IMR-90 (cell line): ENCODE data around the gene SASH1. TPM values are rescaled to one million over a fixed set of nuclear protein-coding genes. Genes with fewer than 3 reads are reported as not detected.
A peak's percentile ranks its signal among the peaks of the same experiment; 100 is the strongest.

Source experiments
- ATAC-seq: fragments of 200-7000 bp; cut with Tn5 transposase; 2 replicates; pipeline ENCODE4 v1.9.1; 2020; ENCODE audit warnings: low read depth, mild to moderate bottlenecking, moderate library complexity
- BruUV-seq: library from RNA; stranded (reverse); fragments of 400-500 nt; replicated peaks from 2 replicates; lab custom pipeline; 2021; lab: Mats Ljungman, UMichigan
- CTCF ChIA-PET: fragments of 300-600 bp; formaldehyde crosslinking; extraction: SDS; loops from one replicate; lab custom pipeline; 2021; ENCODE audit warnings: antibody characterized with exemption; lab: Yijun Ruan, JAX
- POLR2A ChIA-PET: fragments of 300-600 bp; sonication (Branson Sonifier 250); formaldehyde crosslinking; loops from one replicate; lab custom pipeline; 2022; ENCODE audit warnings: antibody characterized with exemption; ENCODE audit not compliant: unreplicated experiment; lab: Charles Lee
- DNase-seq: peaks from one replicate; pipeline ENCODE4 v3.0.0; 2013
- H2AFZ ChIP-seq: replicated peaks from 2 replicates; pipeline ENCODE3; 2013; ENCODE audit warnings: low read length, mild to moderate bottlenecking; ENCODE audit not compliant: poor library complexity
- H2AK5ac ChIP-seq: 2 replicates; pipeline ENCODE4 v1.6.1; 2013; ENCODE audit warnings: low read depth, low read length, inconsistent platforms
- H2AK9ac ChIP-seq: replicated peaks from 2 replicates; pipeline ENCODE3; 2013; ENCODE audit warnings: mild to moderate bottlenecking, low read depth, low read length, moderate library complexity; ENCODE audit not compliant: poor library complexity
- H2BK120ac ChIP-seq: 2 replicates; pipeline ENCODE4 v1.6.1; 2013; ENCODE audit warnings: low read depth, low read length, inconsistent platforms
- H2BK15ac ChIP-seq: 3 replicates; pipeline ENCODE4 v1.6.1; 2013; ENCODE audit warnings: low read depth, low read length, inconsistent platforms
- H2BK20ac ChIP-seq: 2 replicates; pipeline ENCODE4 v1.6.1; 2013; ENCODE audit warnings: low read depth, mild to moderate bottlenecking, inconsistent platforms, low read length, moderate library complexity
- H2BK5ac ChIP-seq: 2 replicates; pipeline ENCODE4 v1.6.1; 2013; ENCODE audit warnings: mild to moderate bottlenecking, low read depth, low read length, inconsistent platforms; ENCODE audit not compliant: poor library complexity, severe bottlenecking
- H3K14ac ChIP-seq: replicated peaks from 2 replicates; pipeline ENCODE4 v1.6.1; 2013; ENCODE audit warnings: low read depth, low read length, inconsistent platforms
- H3K18ac ChIP-seq: 2 replicates; pipeline ENCODE4 v1.6.1; 2013; ENCODE audit warnings: low read depth, low read length, control low read depth
- H3K23ac ChIP-seq: 2 replicates; pipeline ENCODE4 v1.6.1; 2013; ENCODE audit warnings: low read depth, low read length, inconsistent platforms
- H3K27ac ChIP-seq: 2 replicates; pipeline ENCODE4 v1.5.1; 2013; ENCODE audit warnings: mild to moderate bottlenecking, control low read depth, low read length; ENCODE audit not compliant: insufficient read depth
- H3K27me3 ChIP-seq: 2 replicates; pipeline ENCODE4 v1.6.1; 2013; ENCODE audit warnings: low read length; ENCODE audit not compliant: control insufficient read depth, insufficient read depth
- H3K36me3 ChIP-seq: 2 replicates; pipeline ENCODE4 v1.6.1; 2013; ENCODE audit warnings: low read length, mixed read lengths; ENCODE audit not compliant: control insufficient read depth, insufficient read depth
- H3K4ac ChIP-seq: 2 replicates; pipeline ENCODE4 v1.6.1; 2013; ENCODE audit warnings: low read depth, low read length, inconsistent platforms
- H3K4me1 ChIP-seq: 2 replicates; pipeline ENCODE4 v1.6.1; 2013; ENCODE audit warnings: low read length, mixed read lengths; ENCODE audit not compliant: control insufficient read depth, insufficient read depth
- H3K4me2 ChIP-seq: 2 replicates; pipeline ENCODE4 v1.6.1; 2013; ENCODE audit warnings: low read depth, mild to moderate bottlenecking, control low read depth, low read length, moderate library complexity
- H3K4me3 ChIP-seq: 2 replicates; pipeline ENCODE4 v1.5.1; 2013; ENCODE audit warnings: low read depth, mild to moderate bottlenecking, control low read depth, low read length, moderate library complexity; ENCODE audit not compliant: insufficient read depth
- H3K56ac ChIP-seq: 2 replicates; pipeline ENCODE4 v1.6.1; 2013; ENCODE audit warnings: low read length, inconsistent platforms; ENCODE audit not compliant: insufficient read depth; ENCODE audit errors: extremely low read depth
- H3K79me1 ChIP-seq, 2 experiments: 2 replicates each; pipeline ENCODE4 v1.6.1; 2013; ENCODE audit warnings: low read length in 2 of 2, inconsistent platforms in 1 of 2, low read depth in 1 of 2
- H3K9ac ChIP-seq: 2 replicates; pipeline ENCODE4 v1.6.1; 2013; ENCODE audit warnings: low read depth, low read length, control low read depth
- H3K9me1 ChIP-seq: 2 replicates; pipeline ENCODE4 v1.6.1; 2013; ENCODE audit warnings: low read length, inconsistent platforms; ENCODE audit not compliant: insufficient read depth
- H3K9me3 ChIP-seq: 2 replicates; pipeline ENCODE4 v1.6.1; 2013; ENCODE audit warnings: low read length; ENCODE audit not compliant: control insufficient read depth, insufficient read depth
- H4K20me1 ChIP-seq: 2 replicates; pipeline ENCODE4 v1.6.1; 2013; ENCODE audit warnings: low read length, inconsistent platforms; ENCODE audit not compliant: insufficient read depth
- H4K5ac ChIP-seq: 2 replicates; pipeline ENCODE4 v1.6.1; 2013; ENCODE audit warnings: mild to moderate bottlenecking, low read depth, low read length, control low read depth
- H4K8ac ChIP-seq, 2 experiments: 2 replicates each; pipeline ENCODE4 v1.6.1; 2013; ENCODE audit warnings: low read depth in 2 of 2, low read length in 2 of 2, control low read depth in 1 of 2, inconsistent platforms in 1 of 2
- H4K91ac ChIP-seq: 2 replicates; pipeline ENCODE4 v1.6.1; 2013; ENCODE audit warnings: low read depth, low read length, inconsistent platforms; ENCODE audit not compliant: insufficient read depth
- CEBPB ChIP-seq: IDR thresholded peaks from 2 replicates; pipeline ENCODE4 v1.6.1; 2012; ENCODE audit warnings: low read depth, low read length, improper control_type of control experiment
- NFE2L2 ChIP-seq: fragments of 150-350 bp; IDR thresholded peaks from 2 replicates; pipeline ENCODE4 v1.6.1; 2016; ENCODE audit warnings: low read depth, mild to moderate bottlenecking, low read length
- RAD21 ChIP-seq: IDR thresholded peaks from 2 replicates; pipeline ENCODE4 v1.6.1; 2012; ENCODE audit warnings: low read length, improper control_type of control experiment
- RCOR1 ChIP-seq: IDR thresholded peaks from 2 replicates; pipeline ENCODE4 v1.6.1; 2012; ENCODE audit warnings: mild to moderate bottlenecking, low read length, improper control_type of control experiment; ENCODE audit not compliant: insufficient replicate concordance
- RFX5 ChIP-seq: IDR thresholded peaks from 2 replicates; pipeline ENCODE4 v1.8.0; 2012; ENCODE audit warnings: low read depth, mild to moderate bottlenecking, low read length, moderate library complexity
- SMC3 ChIP-seq: fragments of 150-350 bp; IDR thresholded peaks from 2 replicates; pipeline ENCODE4 v1.6.1; 2016; ENCODE audit warnings: low read depth, mild to moderate bottlenecking, antibody characterized with exemption, low read length, moderate library complexity
- WGBS, 2 experiments: methylation state at CpG; one replicate each; pipeline versions ENCODE4 v1.1.5 to v1.1.7; 2013; ENCODE audit warnings: missing lambda C conversion rate in 2 of 2; ENCODE audit not compliant: insufficient read length in 1 of 2; ENCODE audit errors: extremely low coverage in 2 of 2; 5-methylcytosine and 5-hydroxymethylcytosine counted together
- dilution Hi-C: fragments of 300-500 bp; cut with HindIII; formaldehyde crosslinking; loops from one replicate; pipeline ENCODE4 v1.14.3; 2018; ENCODE audit warnings: low sequenced_read_pairs; ENCODE audit not compliant: unreplicated experiment
- in situ Hi-C: fragments of 300-500 bp; cut with MboI; formaldehyde crosslinking; loops from 3 replicates; pipeline ENCODE4 v1.14.3; 2019; ENCODE audit warnings: low sequenced_read_pairs, inconsistent platforms, mixed read lengths
- intact Hi-C: fragments of 100-400 bp; cut with micrococcal nuclease; formaldehyde crosslinking; loops from 2 replicates; pipeline ENCODE4 v1.10.0; 2022
- polyA plus RNA-seq, 3 experiments: library from polyadenylated mRNA; depleted of rRNA; stranded (reverse); fragments of >200 nt; gene quantifications; 2 replicates each; pipeline ENCODE4 v1.2.3, GENCODE V29; 2012; ENCODE audit warnings: low replicate concordance in 1 of 3
- total RNA-seq: library from RNA; depleted of rRNA; stranded (reverse); fragments of >200 nt; gene quantifications from 2 replicates; pipeline ENCODE4 v1.2.3, GENCODE V29; 2012
- TF ChIP-seq, protein P1 (sequence below): conservative IDR thresholded peaks from 2 replicates; pipeline ENCODE4 v1.5.1; 2012; ENCODE audit warnings: mild to moderate bottlenecking, low read depth, low read length, improper control_type of control experiment
- TF ChIP-seq, protein P2 (sequence below): fragments of 150-350 bp; IDR thresholded peaks from 2 replicates; pipeline ENCODE4 v1.6.1; 2017; ENCODE audit warnings: mild to moderate bottlenecking, antibody characterized with exemption, low read length, low read depth

The SASH1 gene
- total and polyA plus RNA-seq, 2 of the 4 experiments (the other 2 are of a cell fraction): 11.6 to 16.5 TPM

DNA sequence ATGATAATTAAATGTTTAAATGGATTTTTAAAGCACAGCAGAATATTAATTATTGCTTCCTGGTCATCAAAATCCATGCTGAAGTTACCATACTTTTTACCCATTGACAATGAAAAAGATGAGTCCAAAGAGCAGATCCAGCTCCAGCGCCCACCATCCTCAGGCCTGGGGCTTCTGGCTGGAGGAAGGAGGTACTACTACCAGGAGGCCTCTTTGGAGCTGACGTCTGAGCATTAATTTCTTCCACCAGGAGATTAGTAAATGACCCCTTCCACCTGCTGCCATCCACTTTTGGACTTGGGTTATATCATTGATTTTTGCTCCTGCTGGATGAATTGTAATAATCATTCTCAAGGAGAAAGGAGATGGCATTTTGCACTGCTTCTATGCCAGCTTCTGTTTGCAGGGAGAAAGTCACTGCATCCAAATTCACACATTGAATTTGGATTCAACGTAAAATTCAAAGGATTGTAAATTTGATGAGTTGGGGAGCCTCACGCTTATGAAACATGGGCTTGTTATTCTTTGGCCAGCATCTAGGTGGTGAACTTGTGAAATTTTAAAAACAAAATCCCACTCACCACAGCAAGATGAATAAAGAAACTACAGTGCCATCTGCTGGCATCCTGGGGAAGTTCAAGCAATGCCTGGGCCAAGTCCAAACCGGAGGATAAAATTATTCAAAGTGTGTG, 121.8 kb downstream of the SASH1 start:
- peak overlapping the region; percentile 49 for H3K4ac ChIP-seq
- H2BK20ac ChIP-seq: peak overlapping the region; percentile 78
- TF ChIP-seq, protein P1, sequence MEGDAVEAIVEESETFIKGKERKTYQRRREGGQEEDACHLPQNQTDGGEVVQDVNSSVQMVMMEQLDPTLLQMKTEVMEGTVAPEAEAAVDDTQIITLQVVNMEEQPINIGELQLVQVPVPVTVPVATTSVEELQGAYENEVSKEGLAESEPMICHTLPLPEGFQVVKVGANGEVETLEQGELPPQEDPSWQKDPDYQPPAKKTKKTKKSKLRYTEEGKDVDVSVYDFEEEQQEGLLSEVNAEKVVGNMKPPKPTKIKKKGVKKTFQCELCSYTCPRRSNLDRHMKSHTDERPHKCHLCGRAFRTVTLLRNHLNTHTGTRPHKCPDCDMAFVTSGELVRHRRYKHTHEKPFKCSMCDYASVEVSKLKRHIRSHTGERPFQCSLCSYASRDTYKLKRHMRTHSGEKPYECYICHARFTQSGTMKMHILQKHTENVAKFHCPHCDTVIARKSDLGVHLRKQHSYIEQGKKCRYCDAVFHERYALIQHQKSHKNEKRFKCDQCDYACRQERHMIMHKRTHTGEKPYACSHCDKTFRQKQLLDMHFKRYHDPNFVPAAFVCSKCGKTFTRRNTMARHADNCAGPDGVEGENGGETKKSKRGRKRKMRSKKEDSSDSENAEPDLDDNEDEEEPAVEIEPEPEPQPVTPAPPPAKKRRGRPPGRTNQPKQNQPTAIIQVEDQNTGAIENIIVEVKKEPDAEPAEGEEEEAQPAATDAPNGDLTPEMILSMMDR: peak; percentile 98
- TF ChIP-seq NFE2L2 (no peak), SMC3 (peak; percentile 90), RAD21 (peak; percentile 91), RCOR1 (no peak), CEBPB (peak; percentile 39; the same call in 1 of the 2 replicates), RFX5 (no peak)
- TF ChIP-seq, protein P2, sequence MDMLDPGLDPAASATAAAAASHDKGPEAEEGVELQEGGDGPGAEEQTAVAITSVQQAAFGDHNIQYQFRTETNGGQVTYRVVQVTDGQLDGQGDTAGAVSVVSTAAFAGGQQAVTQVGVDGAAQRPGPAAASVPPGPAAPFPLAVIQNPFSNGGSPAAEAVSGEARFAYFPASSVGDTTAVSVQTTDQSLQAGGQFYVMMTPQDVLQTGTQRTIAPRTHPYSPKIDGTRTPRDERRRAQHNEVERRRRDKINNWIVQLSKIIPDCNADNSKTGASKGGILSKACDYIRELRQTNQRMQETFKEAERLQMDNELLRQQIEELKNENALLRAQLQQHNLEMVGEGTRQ: no peak
- peak overlapping the region; percentile 53 for H2BK5ac ChIP-seq
- H2BK120ac ChIP-seq: peak overlapping the region; percentile 80
- H3K9me3 ChIP-seq: no peaks in the 10 kb centered on the region
- no peaks in the 10 kb centered on the region for H3K36me3 ChIP-seq
- H3K9me1 ChIP-seq: peaks cover 16% of the 10 kb centered on the region
- H2BK15ac ChIP-seq: peak overlapping the region; percentile 35; the same call in 2 of the 3 replicates
- peak overlapping the region; percentile 29; the same call in 1 of the 2 replicates for H4K5ac ChIP-seq
- ChIA-PET CTCF (interaction anchor here (0.7 to 1.8 kb wide), 5 partner anchors 19 to 217 kb away, joined by 3 read pairs; no protein-coding TSS in a partner anchor), POLR2A (interaction anchor here (0.9 kb wide), 1 partner anchor 284 kb away, joined by 3 read pairs; no protein-coding TSS in a partner anchor)
- H3K27ac ChIP-seq: peak overlapping the region; percentile 5; the same call in 1 of the 2 replicates
- peak; percentile 59 for ATAC-seq
- H3K14ac ChIP-seq: peak overlapping the region; percentile 12; the same call in 1 of the 2 replicates
- H4K8ac ChIP-seq: peak overlapping the region in 1 of 2 experiments; percentile 37; a peak in 2 of 4 replicates
- H2AK5ac ChIP-seq: 0 out of 2 replicates have a peak overlapping the region, but pooled peaks have one; percentile 54
- peaks cover 19% of the 10 kb centered on the region for H3K4me1 ChIP-seq
- peaks cover 12 to 47% of the 10 kb centered on the region in 2 experiments for H3K79me1 ChIP-seq
- H2AK9ac ChIP-seq: no peak overlapping the region
- intact Hi-C loops (loop anchor here (1.0 to 5.0 kb wide), 6 partner anchors 57 to 1073 kb away; partner anchors contain the start of gene SAMD5), in situ Hi-C loops (loop anchor here (10.0 kb wide), 1 partner anchor 960 kb away; the partner anchor contains the start of gene SAMD5), dilution Hi-C loops (no loop called here)
- no peak overlapping the region for H3K4me3 ChIP-seq
- BruUV-seq: no TSS peak
- H3K23ac ChIP-seq: no peak overlapping the region
- peak overlapping the region; percentile 17; the same call in 1 of the 2 replicates for H3K56ac ChIP-seq
- peak overlapping the region; percentile 45; the same call in 1 of the 2 replicates for H4K91ac ChIP-seq
- H4K20me1 ChIP-seq: no peaks in the 10 kb centered on the region
- no peak overlapping the region for H3K9ac ChIP-seq
- peak overlapping the region; percentile 32 for H3K18ac ChIP-seq
- no peaks in the 10 kb centered on the region for H3K27me3 ChIP-seq
- H3K4me2 ChIP-seq: no peak overlapping the region; the same call in 1 of the 2 replicates
- H2AFZ ChIP-seq: no peak overlapping the region
- DNase-seq: peak; percentile 79
- no CpG with 5 or more reads among the region's 5 CpGs for WGBS, 2 experiments
